Measurements from ENCODE around the gene UST. TPM values are rescaled to one million over a fixed set of nuclear protein-coding genes. Genes with fewer than 3 reads are reported as not detected.

UST gene
- total RNA-seq, 1 donor from 2014 or later, result 5.2 TPM

DNA sequence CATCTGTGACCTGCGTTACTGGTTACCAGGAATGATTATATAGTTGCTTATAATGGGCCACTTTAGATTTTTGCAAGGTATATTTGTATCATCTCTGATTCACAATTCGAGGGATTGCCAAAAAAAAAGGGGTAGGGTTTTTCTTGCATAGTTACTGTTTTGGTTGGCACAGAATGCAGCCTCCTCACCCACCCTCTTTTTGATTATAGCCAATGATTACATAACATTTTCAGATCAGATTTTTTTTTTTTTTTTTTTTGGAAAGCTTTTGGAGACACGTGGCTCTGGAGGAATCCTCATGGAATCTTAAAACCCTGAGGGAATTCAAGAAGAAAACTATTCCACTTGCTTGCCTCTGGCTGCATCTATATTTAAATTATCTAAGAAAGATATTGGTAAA lies 53.7 kb downstream of the UST start:
- no peak for DNase-seq (ENCODE audit: low read depth)

DNA sequence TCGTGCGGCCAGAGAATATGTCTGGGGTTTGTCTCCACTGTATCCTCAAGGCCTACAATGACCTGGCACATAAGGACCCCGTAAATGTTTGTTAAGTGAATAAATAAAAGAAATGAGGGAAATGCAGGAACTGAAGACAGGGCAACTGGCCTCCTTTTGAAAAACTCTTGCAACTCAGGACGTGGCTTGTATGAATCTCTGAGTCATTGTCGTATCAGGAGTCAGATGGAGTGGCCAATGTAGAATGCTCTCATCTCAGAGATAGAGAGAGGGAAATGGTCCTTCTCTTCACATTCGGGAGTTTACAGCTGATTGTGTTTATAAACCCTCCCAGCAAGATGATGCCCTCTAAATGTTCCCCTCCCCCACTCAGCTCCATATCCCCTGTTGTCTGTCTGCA lies 57.1 kb downstream of the UST start:
- TF ChIP-seq, protein P1, sequence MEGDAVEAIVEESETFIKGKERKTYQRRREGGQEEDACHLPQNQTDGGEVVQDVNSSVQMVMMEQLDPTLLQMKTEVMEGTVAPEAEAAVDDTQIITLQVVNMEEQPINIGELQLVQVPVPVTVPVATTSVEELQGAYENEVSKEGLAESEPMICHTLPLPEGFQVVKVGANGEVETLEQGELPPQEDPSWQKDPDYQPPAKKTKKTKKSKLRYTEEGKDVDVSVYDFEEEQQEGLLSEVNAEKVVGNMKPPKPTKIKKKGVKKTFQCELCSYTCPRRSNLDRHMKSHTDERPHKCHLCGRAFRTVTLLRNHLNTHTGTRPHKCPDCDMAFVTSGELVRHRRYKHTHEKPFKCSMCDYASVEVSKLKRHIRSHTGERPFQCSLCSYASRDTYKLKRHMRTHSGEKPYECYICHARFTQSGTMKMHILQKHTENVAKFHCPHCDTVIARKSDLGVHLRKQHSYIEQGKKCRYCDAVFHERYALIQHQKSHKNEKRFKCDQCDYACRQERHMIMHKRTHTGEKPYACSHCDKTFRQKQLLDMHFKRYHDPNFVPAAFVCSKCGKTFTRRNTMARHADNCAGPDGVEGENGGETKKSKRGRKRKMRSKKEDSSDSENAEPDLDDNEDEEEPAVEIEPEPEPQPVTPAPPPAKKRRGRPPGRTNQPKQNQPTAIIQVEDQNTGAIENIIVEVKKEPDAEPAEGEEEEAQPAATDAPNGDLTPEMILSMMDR (IDR thresholded peaks at IDR 0.05; ENCODE audit: insufficient read depth, low read length, poor library complexity, severe bottlenecking), result no peak
- DNase-seq (ENCODE audit: low read depth), result no peak
- H3K36me3 ChIP-seq (ENCODE audit: control insufficient read depth, insufficient read depth, low read length), result no peaks in the 10 kb centered on the region
- H3K4me3 ChIP-seq (ENCODE audit: low read depth, low read length), result no peak overlapping the region
- H3K27me3 ChIP-seq (ENCODE audit: control insufficient read depth, insufficient read depth, low read length), result no peaks in the 10 kb centered on the region

More for the DNA sequence above, 53.7 kb downstream of the UST start:
- no peak overlapping the region for H3K4me3 ChIP-seq (ENCODE audit: low read depth, low read length)
- H3K27me3 ChIP-seq (ENCODE audit: control insufficient read depth, insufficient read depth, low read length), result no peaks in the 10 kb centered on the region
- no peaks in the 10 kb centered on the region for H3K36me3 ChIP-seq (ENCODE audit: control insufficient read depth, insufficient read depth, low read length)
- TF ChIP-seq, protein P1 (IDR thresholded peaks at IDR 0.05; ENCODE audit: insufficient read depth, low read length, poor library complexity, severe bottlenecking), result no peak

DNA sequence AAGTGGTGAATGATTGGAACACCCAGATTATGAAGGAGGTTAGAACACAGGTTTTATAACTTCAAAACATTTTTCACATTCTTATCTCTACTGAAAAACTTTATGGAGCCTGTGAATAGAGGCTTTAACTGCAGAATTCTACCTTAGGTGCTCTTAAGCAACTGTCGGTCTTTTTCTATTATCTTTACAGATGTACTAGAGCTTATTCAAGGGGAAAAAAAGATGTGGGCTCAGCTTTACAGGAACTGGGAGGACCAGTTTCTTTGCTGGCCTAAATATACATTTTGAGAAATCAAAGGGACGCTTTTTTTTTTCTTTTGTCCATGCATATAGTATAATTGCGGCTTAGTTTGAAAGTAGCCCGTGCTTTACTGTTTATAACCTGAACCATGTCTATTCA lies 58.9 kb downstream of the UST start:
- H3K36me3 ChIP-seq (ENCODE audit: control insufficient read depth, insufficient read depth, low read length), result no peaks in the 10 kb centered on the region
- no peak overlapping the region for H3K4me3 ChIP-seq (ENCODE audit: low read depth, low read length)
- TF ChIP-seq, protein P1 (IDR thresholded peaks at IDR 0.05; ENCODE audit: insufficient read depth, low read length, poor library complexity, severe bottlenecking), result no peak
- DNase-seq (ENCODE audit: low read depth), result no peak
- H3K27me3 ChIP-seq (ENCODE audit: control insufficient read depth, insufficient read depth, low read length), result no peaks in the 10 kb centered on the region

DNA sequence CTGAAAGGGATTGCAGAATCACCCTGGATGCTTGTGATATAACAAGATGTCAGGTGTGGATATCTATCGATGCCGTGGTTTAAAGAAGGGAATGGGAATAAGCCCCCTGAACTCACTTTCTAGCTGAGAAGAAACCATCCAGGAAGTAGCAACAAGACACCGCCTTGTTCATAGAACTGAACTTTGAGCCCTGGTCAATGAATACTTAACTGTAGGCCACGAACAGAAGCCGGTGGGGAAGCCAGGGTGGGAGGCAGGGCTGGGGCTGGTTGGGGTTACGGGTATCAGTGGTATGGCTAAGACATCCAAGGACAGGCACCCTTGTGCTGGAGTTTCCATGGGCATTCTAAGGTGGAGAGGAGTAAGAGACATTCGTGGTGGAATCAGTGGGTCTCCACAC lies 61.0 kb downstream of the UST start:
- TF ChIP-seq, protein P1 (IDR thresholded peaks at IDR 0.05; ENCODE audit: insufficient read depth, low read length, poor library complexity, severe bottlenecking), result no peak
- no peaks in the 10 kb centered on the region for H3K27me3 ChIP-seq (ENCODE audit: control insufficient read depth, insufficient read depth, low read length)
- H3K36me3 ChIP-seq (ENCODE audit: control insufficient read depth, insufficient read depth, low read length), result no peaks in the 10 kb centered on the region
- DNase-seq (ENCODE audit: low read depth), result no peak
- H3K4me3 ChIP-seq (ENCODE audit: low read depth, low read length), result no peak overlapping the region

DNA sequence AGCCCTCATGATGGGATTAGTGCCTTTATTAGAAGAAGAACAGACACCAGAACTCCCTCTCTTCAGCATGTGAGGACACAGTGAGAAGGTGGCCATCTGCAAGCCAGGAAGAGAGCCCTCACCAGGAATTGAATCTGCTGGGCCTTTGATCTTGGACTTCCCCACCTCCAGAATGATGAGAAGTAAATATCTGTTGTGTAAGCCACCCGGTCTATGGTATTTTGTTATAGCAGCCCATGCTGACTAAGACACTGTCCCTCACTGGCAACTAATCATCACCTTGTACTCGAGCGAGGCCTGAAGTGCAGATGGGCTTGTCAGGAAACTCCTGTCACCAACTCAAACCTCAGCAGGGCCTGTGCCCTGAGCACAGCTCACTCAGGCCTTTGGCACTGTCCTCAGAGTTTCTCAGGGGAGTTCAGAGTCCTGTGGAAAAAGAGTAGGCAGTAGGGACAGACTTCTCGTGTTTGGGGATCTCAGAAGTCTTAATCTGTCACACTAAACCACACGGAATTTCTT lies 62.0 kb downstream of the UST start:
- Histone ChIP-seq H3K4me3 (ENCODE audit: low read depth, low read length) (no peak overlapping the region), H3K27me3 (ENCODE audit: control insufficient read depth, insufficient read depth, low read length) (no peaks in the 10 kb centered on the region), H3K36me3 (ENCODE audit: control insufficient read depth, insufficient read depth, low read length) (no peaks in the 10 kb centered on the region)
- no peak for DNase-seq (ENCODE audit: low read depth)
- TF ChIP-seq, protein P1 (IDR thresholded peaks at IDR 0.05; ENCODE audit: insufficient read depth, low read length, poor library complexity, severe bottlenecking), result no peak

DNA sequence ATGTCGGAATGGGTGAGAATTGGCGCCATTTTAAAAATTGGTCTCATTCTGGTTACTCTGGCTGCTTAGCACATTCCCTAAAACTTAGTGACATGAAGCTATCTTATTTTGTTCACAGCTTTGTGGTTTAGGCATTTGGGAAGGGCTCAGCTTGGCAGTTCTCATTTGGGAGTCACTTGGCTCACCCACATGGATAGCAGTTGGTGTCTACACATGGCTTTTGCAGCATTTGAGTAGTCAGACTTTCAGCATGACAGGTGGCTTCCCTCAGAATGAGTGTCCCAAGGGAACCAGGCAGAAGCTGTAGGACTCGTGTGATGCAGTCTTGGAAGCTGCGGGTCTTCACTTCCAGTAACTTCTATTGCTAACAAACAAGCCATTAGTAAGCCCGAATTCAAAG lies 64.6 kb downstream of the UST start:
- no peak for DNase-seq (ENCODE audit: low read depth)
- H3K27me3 ChIP-seq (ENCODE audit: control insufficient read depth, insufficient read depth, low read length), result no peaks in the 10 kb centered on the region
- TF ChIP-seq, protein P1 (IDR thresholded peaks at IDR 0.05; ENCODE audit: insufficient read depth, low read length, poor library complexity, severe bottlenecking), result no peak
- no peaks in the 10 kb centered on the region for H3K36me3 ChIP-seq (ENCODE audit: control insufficient read depth, insufficient read depth, low read length)
- H3K4me3 ChIP-seq (ENCODE audit: low read depth, low read length), result no peak overlapping the region
